H9 (cell line): Measurements from ENCODE around the gene HECA. TPM values are rescaled to one million over a fixed set of nuclear protein-coding genes. Genes with fewer than 3 reads are reported as not detected.

Experiments
- DNase-seq: peaks from one replicate; pipeline ENCODE4 v3.0.0-alpha.2; 2017
- H2AFZ ChIP-seq: one replicate; pipeline ENCODE4 v1.6.1; 2013; ENCODE audit warnings: mild to moderate bottlenecking, low read length, control low read depth, moderate library complexity
- H2AK5ac ChIP-seq: 2 replicates; pipeline ENCODE4 v1.6.1; 2013; ENCODE audit warnings: low read length, control low read depth, mixed read lengths; ENCODE audit not compliant: insufficient read length
- H2BK120ac ChIP-seq: one replicate; pipeline ENCODE4 v1.6.1; 2013; ENCODE audit warnings: low read depth, mild to moderate bottlenecking, low read length, control low read depth, inconsistent platforms; ENCODE audit not compliant: poor library complexity, severe bottlenecking
- H2BK12ac ChIP-seq: 2 replicates; pipeline ENCODE4 v1.6.1; 2013; ENCODE audit warnings: low read length, control low read depth, mixed read lengths, low read depth; ENCODE audit not compliant: insufficient read length
- H2BK15ac ChIP-seq: 2 replicates; pipeline ENCODE4 v1.6.1; 2013; ENCODE audit warnings: low read depth, low read length, control low read depth
- H2BK20ac ChIP-seq: one replicate; pipeline ENCODE4 v1.6.1; 2013; ENCODE audit warnings: low read depth, mild to moderate bottlenecking, low read length, control low read depth, inconsistent platforms; ENCODE audit not compliant: poor library complexity, severe bottlenecking
- H2BK5ac ChIP-seq: 2 replicates; pipeline ENCODE4 v1.6.1; 2013; ENCODE audit warnings: low read length, control low read depth, mixed read lengths; ENCODE audit not compliant: insufficient read length
- H3K14ac ChIP-seq: 2 replicates; pipeline ENCODE4 v1.6.1; 2013; ENCODE audit warnings: low read length, control low read depth; ENCODE audit not compliant: insufficient read depth
- H3K18ac ChIP-seq: 2 replicates; pipeline ENCODE4 v1.6.1; 2013; ENCODE audit warnings: low read depth, mild to moderate bottlenecking, mixed read lengths, low read length, control low read depth; ENCODE audit not compliant: insufficient read length
- H3K23ac ChIP-seq: 2 replicates; pipeline ENCODE4 v1.6.1; 2013; ENCODE audit warnings: low read length, control low read depth, mixed read lengths, low read depth; ENCODE audit not compliant: insufficient read length
- H3K23me2 ChIP-seq: 2 replicates; pipeline ENCODE4 v1.6.1; 2013; ENCODE audit warnings: low read depth, mild to moderate bottlenecking, mixed read lengths, low read length, control low read depth; ENCODE audit not compliant: insufficient read length, poor library complexity, severe bottlenecking
- H3K27ac ChIP-seq: 2 replicates; pipeline ENCODE4 v1.5.1; 2013; ENCODE audit warnings: low read length, control low read depth, mixed read lengths, low read depth; ENCODE audit not compliant: insufficient read length
- H3K27me3 ChIP-seq: 2 replicates; pipeline ENCODE4 v1.6.1; 2013; ENCODE audit warnings: low read length, control low read depth, inconsistent platforms; ENCODE audit not compliant: insufficient read depth
- H3K4ac ChIP-seq: 2 replicates; pipeline ENCODE4 v1.6.1; 2013; ENCODE audit warnings: low read depth, mild to moderate bottlenecking, control low read depth, inconsistent platforms, low read length, moderate library complexity
- H3K4me1 ChIP-seq: 2 replicates; pipeline ENCODE4 v1.6.1; 2013; ENCODE audit warnings: low read length, control low read depth, inconsistent platforms; ENCODE audit not compliant: insufficient read depth
- H3K4me2 ChIP-seq: 2 replicates; pipeline ENCODE4 v1.6.1; 2013; ENCODE audit warnings: low read length, control low read depth, mixed read lengths; ENCODE audit not compliant: insufficient read length, insufficient read depth
- H3K56ac ChIP-seq: 2 replicates; pipeline ENCODE4 v1.6.1; 2013; ENCODE audit warnings: low read depth, mild to moderate bottlenecking, mixed read lengths, low read length, control low read depth; ENCODE audit not compliant: insufficient read length
- H3K79me1 ChIP-seq: 2 replicates; pipeline ENCODE4 v1.6.1; 2013; ENCODE audit warnings: low read depth, mild to moderate bottlenecking, moderate library complexity, low read length, control low read depth, inconsistent platforms; ENCODE audit not compliant: insufficient read depth, poor library complexity, severe bottlenecking
- H3K79me2 ChIP-seq: 2 replicates; pipeline ENCODE4 v1.6.1; 2013; ENCODE audit warnings: low read length, control low read depth, inconsistent platforms; ENCODE audit not compliant: insufficient read depth
- H3K9ac ChIP-seq: 2 replicates; pipeline ENCODE4 v1.6.1; 2013; ENCODE audit warnings: low read length, control low read depth, mixed read lengths; ENCODE audit not compliant: insufficient read length; ENCODE audit errors: extremely low read depth
- H3K9me3 ChIP-seq: one replicate; pipeline ENCODE4 v1.6.1; 2013; ENCODE audit warnings: low read depth, low read length, inconsistent platforms; ENCODE audit not compliant: control insufficient read depth
- H3T11ph ChIP-seq: one replicate; pipeline ENCODE4 v1.6.1; 2013; ENCODE audit warnings: mild to moderate bottlenecking, low read length, control low read depth, inconsistent platforms
- H4K20me1 ChIP-seq: one replicate; pipeline ENCODE4 v1.6.1; 2013; ENCODE audit not compliant: control insufficient read depth, insufficient read length, insufficient read depth
- H4K5ac ChIP-seq: 2 replicates; pipeline ENCODE4 v1.6.1; 2013; ENCODE audit warnings: low read depth, mild to moderate bottlenecking, mixed read lengths, low read length, control low read depth; ENCODE audit not compliant: insufficient read length
- H4K8ac ChIP-seq: replicated peaks from 2 replicates; pipeline ENCODE4 v1.6.1; 2013; ENCODE audit warnings: low read length, control low read depth, mixed read lengths, low read depth; ENCODE audit not compliant: insufficient read length
- H4K91ac ChIP-seq: 2 replicates; pipeline ENCODE4 v1.6.1; 2013; ENCODE audit warnings: low read depth, mild to moderate bottlenecking, moderate library complexity, mixed read lengths, low read length, control low read depth; ENCODE audit not compliant: insufficient read length
- H3K27ac Mint-ChIP-seq, 3 experiments: 2 replicates in 2 of 3; 3 replicates in 1 of 3; pipeline ENCODE4 v1.8.0; 2020 to 2021; ENCODE audit warnings: mixed read lengths in 3 of 3, mild to moderate bottlenecking in 1 of 3, moderate library complexity in 1 of 3
- H3K27me3 Mint-ChIP-seq: 2 replicates; pipeline ENCODE4 v1.8.0; 2021; ENCODE audit warnings: low read depth, mild to moderate bottlenecking, moderate library complexity, mixed read lengths
- H3K36me3 Mint-ChIP-seq, 3 experiments: 2 replicates in 2 of 3; 3 replicates in 1 of 3; pipeline ENCODE4 v1.8.0; 2020 to 2021; ENCODE audit warnings: low read depth in 3 of 3, mixed read lengths in 3 of 3; ENCODE audit not compliant: insufficient read depth in 1 of 3
- H3K4me1 Mint-ChIP-seq, 2 experiments: 2 replicates each; pipeline ENCODE4 v1.8.0; 2020; ENCODE audit warnings: mixed read lengths in 2 of 2
- H3K4me3 Mint-ChIP-seq, 2 experiments: 2 replicates in 1 of 2; 3 replicates in 1 of 2; pipeline ENCODE4 v1.8.0; 2020 to 2021; ENCODE audit warnings: mild to moderate bottlenecking in 2 of 2, mixed read lengths in 2 of 2, moderate library complexity in 1 of 2
- H3K9me3 Mint-ChIP-seq, 2 experiments: 2 replicates in 1 of 2; 3 replicates in 1 of 2; pipeline ENCODE4 v1.8.0; 2020; ENCODE audit warnings: mild to moderate bottlenecking in 2 of 2, mixed read lengths in 2 of 2, moderate library complexity in 1 of 2
- CTCF ChIP-seq: fragments of 200-600 bp; sonication (generic); conservative IDR thresholded peaks from 3 replicates; pipeline ENCODE4 v1.8.0; 2021; ENCODE audit warnings: antibody characterized with exemption, mild to moderate bottlenecking
- WGBS: extraction: QIAGEN DNeasy Blood & Tissue Kit; methylation state at CpG from one replicate; pipeline ENCODE4 v1.1.7; 2013; ENCODE audit warnings: missing lambda C conversion rate, low lambda C conversion rate, mixed read lengths; ENCODE audit not compliant: insufficient read length; ENCODE audit errors: extremely low coverage; 5-methylcytosine and 5-hydroxymethylcytosine counted together
- total RNA-seq: library from RNA; stranded (reverse); gene quantifications from 2 replicates; pipeline ENCODE4 v1.2.1, GENCODE V29; 2021

Gene HECA
- total RNA-seq, 1 experiment from 2014 or later: 4.8 TPM

- no peak overlapping the region for H2AK5ac ChIP-seq
- no CpG with 5 or more reads among the region's 6 CpGs for WGBS
- no peak for TF ChIP-seq CTCF
- Mint-ChIP-seq H3K27me3 (no peaks in the 10 kb centered on the region), H3K36me3 (no peaks in the 10 kb centered on the region), H3K4me1 (peaks cover 3% of the 10 kb centered on the region in 2 experiments), H3K4me3 (no peak overlapping the region), H3K9me3 (no peaks in the 10 kb centered on the region; a peak in 1 of 5 replicates), H3K27ac (no peak overlapping the region)
- H3K23ac ChIP-seq: no peak overlapping the region
- H2BK120ac ChIP-seq: no peak overlapping the region
- no peak overlapping the region for H3K14ac ChIP-seq
- no peak overlapping the region for H3T11ph ChIP-seq
- H4K8ac ChIP-seq: no peak overlapping the region
- no peaks in the 10 kb centered on the region for H3K79me2 ChIP-seq
- no peak overlapping the region for H3K4ac ChIP-seq
- H3K27ac ChIP-seq: no peak overlapping the region
- no peak overlapping the region for H2BK15ac ChIP-seq
- H4K91ac ChIP-seq: no peak overlapping the region
- no peak overlapping the region for H2BK12ac ChIP-seq
- no peak overlapping the region for H3K9ac ChIP-seq
- no peaks in the 10 kb centered on the region for H4K20me1 ChIP-seq
- no peaks in the 10 kb centered on the region for H3K23me2 ChIP-seq
- no peak overlapping the region for H2BK5ac ChIP-seq
- H2BK20ac ChIP-seq: no peak overlapping the region
- no peak overlapping the region for H4K5ac ChIP-seq
- H3K4me2 ChIP-seq: no peak overlapping the region
- no peak overlapping the region for H2AFZ ChIP-seq
- no peaks in the 10 kb centered on the region for H3K9me3 ChIP-seq
- H3K27me3 ChIP-seq: no peaks in the 10 kb centered on the region
- no peak overlapping the region for H3K56ac ChIP-seq
- H3K18ac ChIP-seq: no peak overlapping the region
- no peaks in the 10 kb centered on the region for H3K79me1 ChIP-seq
- no peak for DNase-seq
- no peaks in the 10 kb centered on the region for H3K4me1 ChIP-seq
Observed at GRCh38 chr6:139107051-139107450, 27.8 kb upstream of the HECA start.
